Stimulated activated naive CD8-positive, alpha-beta T cell treated with anti-CD3 and anti-CD28 coated beads, Interleukin-15, Interleukin-2, amounts not matched to agents 100 U/mL and 50 U/mL, for 24 hours (primary cell): ENCODE data around the gene MYRFL.
A peak's percentile ranks its signal among the peaks of the same experiment; 100 is the strongest.
"Not testable (repeated sequence)": the region's sequence is repeated elsewhere in the genome, so short reads cannot be mapped to it uniquely, and the experiment has no call there.

ENCODE experiments used
- ATAC-seq: fragments of 150-1000 bp; cut with Tn5 transposase; one replicate; pipeline ENCODE4 v1.10.0; 2021
- DNase-seq: peaks from one replicate; pipeline ENCODE4 v3.0.0; 2021

MYRFL gene

DNA sequence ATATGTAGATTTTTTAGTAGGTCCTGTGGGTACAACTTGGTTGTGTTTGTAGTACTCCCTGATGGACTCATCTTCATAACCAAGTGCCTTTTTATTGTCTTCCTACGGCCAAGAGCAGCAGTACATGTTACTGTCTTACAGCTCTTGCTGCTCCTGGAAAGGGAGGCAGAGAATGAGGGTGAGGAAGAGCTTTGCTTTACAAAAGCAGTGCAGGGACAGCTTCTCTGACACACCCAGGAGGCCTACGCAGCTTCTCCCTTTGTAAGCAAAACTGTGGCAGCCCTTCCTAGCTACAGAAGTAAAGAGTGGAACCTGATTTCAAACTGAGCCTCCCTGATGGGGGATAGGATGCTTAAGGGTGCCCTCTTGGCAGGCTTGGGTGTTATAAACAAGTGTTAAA lies 18.6 kb downstream of the MYRFL start:
- no peak for ATAC-seq
- DNase-seq = no peak

- no peak for DNase-seq
- no peak for ATAC-seq
Measured at GRCh38 chr12:69844416-69844815, 19.4 kb downstream of the MYRFL start.

- ATAC-seq = no peak
Measured at GRCh38 chr12:69844836-69845235, 19.8 kb downstream of the MYRFL start.

DNA sequence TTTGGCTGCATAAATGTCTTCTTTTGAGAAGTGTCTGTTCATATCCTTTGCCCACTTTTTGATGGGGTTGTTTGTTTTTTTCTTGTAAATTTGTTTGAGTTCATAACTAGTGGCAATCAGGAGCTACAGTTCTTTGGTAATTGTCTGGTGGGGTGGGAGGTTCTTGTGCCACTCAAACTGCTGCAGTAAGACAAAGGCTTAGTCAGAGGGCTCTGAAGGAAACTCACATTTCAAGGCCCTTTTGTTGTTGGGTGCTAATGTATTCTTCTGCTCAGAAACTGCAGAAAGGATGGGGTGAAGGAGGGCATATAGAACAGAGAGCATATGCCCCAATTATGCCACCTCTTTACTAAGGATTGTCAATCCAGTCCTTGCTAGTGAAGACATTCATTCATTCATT lies 21.9 kb downstream of the MYRFL start:
- ATAC-seq = no peak
- DNase-seq = no peak

More at GRCh38 chr12:69844836-69845235, 19.8 kb downstream of the MYRFL start:
- no peak for DNase-seq

DNA sequence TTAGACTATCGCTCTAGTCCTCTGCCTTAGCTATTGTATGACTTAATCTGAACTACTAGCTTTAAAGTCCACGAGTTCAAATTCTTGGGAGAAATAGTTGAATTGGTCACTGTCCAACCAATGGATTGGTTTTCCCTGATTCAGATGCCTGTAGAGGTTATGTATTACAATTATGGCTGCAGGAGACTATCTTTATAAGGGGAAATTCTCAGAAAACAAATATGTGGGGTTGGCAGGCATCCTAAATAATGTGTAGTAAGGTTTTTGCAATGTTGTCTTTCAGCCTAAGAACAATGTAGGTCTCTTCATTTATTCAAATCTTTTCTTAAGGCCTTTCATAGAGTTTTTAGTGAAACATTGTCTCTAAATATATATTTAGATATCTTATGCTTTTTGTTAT lies 26.9 kb downstream of the MYRFL start:
- ATAC-seq (no peak), DNase-seq (no peak)

GRCh38 chr12:69853176-69853961 lies 28.3 kb downstream of the MYRFL start:
- not testable (repeated sequence) for ATAC-seq, DNase-seq

DNA sequence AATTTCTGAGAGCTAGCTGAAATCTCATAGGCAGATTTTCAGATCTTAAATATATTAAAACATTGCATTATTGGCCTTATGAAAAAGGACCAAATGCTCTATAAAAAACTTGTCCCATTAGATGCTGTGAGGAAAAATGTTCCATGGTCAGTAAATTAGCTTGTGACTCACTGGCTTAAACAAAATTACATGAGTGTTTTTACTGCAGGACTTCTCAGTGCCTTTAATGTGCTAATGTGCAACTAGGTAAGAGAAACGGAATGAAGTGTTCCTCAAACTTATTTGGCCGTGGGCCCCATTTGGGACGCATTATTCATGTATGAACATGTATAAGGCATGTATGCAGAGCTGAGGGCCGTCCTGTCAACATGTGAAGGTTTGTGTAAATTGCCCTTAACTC lies 41.7 kb downstream of the MYRFL start:
- no peak for ATAC-seq

GRCh38 chr12:69868695-69869094 lies 43.7 kb downstream of the MYRFL start:
- ATAC-seq (no peak), DNase-seq (no peak)

More for the DNA sequence above, 41.7 kb downstream of the MYRFL start:
- DNase-seq = no peak

- no peak for DNase-seq
- no peak for ATAC-seq
Measured at GRCh38 chr12:69872804-69873203, 47.8 kb downstream of the MYRFL start.

DNA sequence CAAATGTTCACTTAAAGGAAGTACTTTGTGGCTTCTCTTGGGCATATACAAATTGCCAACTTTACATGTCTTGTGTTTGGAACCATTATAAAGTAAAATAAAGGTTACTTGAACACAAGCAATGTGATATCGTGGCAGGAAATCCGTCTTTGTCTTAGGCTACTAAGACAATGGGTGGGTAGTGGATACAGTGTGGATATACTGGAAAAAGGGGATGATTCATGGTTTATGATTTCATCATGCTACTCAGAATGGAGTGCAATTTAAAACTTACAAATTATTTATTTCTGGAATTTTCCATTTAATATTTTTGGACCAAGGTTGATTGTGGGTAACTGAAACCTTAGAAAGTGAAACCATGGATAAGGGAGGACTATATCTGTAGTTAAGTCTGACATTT lies 48.4 kb downstream of the MYRFL start:
- DNase-seq = no peak
- ATAC-seq = no peak

GRCh38 chr12:69874606-69875005 lies 49.6 kb downstream of the MYRFL start:
- no peak for DNase-seq
- no peak for ATAC-seq

DNA sequence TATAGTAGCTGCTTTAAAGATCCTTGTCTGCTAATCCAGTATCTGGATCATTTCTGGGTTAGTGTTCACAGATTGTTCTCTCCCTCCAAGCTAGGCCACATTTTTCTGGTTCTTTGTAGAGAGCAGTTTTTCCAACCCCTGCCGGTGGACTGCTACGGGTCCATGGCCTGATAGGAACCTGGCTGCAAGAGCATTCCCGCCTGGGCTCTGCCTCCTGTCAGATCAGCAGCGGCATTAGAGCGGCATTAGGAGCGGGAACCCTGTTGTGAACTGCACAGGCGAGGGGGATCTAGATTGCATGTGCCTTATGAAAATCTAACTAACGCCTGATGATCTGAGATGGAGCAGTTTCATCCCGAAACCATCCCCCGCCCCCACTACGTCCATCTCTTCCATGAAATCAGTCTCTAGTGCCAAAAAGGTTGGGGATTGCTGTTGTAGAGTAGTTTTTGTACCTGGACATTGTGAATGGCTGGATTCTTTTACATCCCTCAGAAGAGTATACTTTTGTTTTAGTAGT lies 50.4 kb downstream of the MYRFL start:
- ATAC-seq = no peak
- DNase-seq = no peak

- peak; percentile 86 for ATAC-seq
- peak; percentile 67 for DNase-seq
Measured at GRCh38 chr12:69879007-69879960, 54.3 kb downstream of the MYRFL start.

DNA sequence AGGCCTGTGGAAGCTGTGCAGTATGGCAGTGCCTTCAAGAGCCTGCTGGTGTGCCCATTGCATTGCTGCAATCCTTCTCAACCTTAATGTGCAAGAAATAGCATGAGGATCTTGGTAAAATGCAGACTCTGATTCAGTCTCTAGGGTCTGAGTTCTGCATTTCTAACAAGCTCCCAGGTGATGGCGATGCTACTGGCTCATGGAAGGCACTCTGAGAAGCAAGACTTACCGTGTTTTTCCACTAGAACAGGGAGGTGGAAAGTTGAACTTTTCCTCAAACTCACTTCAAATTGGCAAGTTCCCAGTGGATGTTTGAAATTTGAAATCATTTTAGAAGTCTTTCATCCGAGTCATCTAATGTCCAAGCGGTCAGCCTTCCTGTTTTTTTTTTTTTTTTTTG lies 55.5 kb downstream of the MYRFL start:
- no peak for DNase-seq
- ATAC-seq = no peak

DNA sequence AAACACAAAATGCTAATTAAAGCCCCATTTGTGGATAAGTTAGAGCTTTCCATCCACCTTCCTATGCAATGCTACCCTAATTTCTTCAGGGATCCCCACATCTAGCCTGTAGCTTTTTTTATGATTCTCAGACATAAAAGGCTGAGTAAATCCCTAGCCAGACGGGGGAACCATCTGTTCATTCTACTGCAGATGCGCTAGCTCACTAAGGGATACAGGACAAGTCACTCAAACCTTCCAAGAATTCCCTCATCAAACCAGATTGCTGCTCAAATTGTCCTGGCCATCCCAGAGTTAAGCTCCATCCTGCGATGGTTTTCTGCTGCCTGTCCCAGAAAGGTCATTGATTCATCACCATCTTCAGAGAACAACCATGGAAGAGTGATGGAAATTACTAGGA lies 56.7 kb downstream of the MYRFL start:
- ATAC-seq = no peak
- no peak for DNase-seq

DNA sequence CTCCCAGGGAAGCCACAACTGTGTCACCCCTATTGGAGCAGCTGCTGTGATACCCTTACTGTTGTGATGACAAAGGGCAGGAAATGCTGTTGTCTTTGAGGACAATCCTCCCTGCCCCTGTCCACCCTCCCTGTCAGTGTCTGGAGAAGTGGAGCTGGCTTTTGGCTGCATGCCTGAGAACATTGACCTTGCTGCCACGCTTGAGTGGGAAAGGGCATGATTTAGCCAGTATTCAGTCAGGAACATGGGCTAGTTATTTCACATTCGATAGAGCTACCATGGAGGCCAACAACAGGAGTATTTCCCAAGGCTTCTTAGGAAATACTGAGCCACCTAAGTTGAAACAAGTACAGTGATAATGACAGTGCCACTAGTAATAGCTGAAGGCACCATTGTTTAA lies 59.4 kb downstream of the MYRFL start:
- ATAC-seq (no peak), DNase-seq (no peak)

- ATAC-seq (no peak), DNase-seq (no peak)
Measured at GRCh38 chr12:69885658-69886057, 60.6 kb downstream of the MYRFL start.

GRCh38 chr12:69886109-69886508 lies 61.1 kb downstream of the MYRFL start:
- ATAC-seq (no peak), DNase-seq (no peak)

DNA sequence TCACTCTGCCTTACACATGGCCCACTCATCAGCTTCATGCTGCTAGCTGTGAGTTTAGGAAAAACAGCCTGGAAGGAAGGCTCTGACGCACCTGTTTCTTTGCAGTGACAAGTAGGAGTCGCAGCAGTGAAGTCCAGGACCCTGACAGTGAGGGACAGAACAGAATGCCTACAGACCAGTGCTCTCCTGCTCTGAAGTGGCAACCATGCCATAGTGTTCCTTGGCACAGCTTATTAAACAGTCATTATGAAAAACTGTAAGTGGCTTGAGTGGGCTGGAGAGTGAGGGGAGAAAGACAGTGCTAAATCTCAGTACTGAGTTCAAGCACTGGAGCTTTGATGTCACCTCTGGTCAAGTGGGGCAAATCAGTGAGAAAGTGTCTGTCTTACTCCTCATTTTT lies 61.7 kb downstream of the MYRFL start:
- ATAC-seq (no peak), DNase-seq (no peak)

GRCh38 chr12:69888901-69889300 lies 63.9 kb downstream of the MYRFL start:
- DNase-seq (no peak), ATAC-seq (no peak)

DNA sequence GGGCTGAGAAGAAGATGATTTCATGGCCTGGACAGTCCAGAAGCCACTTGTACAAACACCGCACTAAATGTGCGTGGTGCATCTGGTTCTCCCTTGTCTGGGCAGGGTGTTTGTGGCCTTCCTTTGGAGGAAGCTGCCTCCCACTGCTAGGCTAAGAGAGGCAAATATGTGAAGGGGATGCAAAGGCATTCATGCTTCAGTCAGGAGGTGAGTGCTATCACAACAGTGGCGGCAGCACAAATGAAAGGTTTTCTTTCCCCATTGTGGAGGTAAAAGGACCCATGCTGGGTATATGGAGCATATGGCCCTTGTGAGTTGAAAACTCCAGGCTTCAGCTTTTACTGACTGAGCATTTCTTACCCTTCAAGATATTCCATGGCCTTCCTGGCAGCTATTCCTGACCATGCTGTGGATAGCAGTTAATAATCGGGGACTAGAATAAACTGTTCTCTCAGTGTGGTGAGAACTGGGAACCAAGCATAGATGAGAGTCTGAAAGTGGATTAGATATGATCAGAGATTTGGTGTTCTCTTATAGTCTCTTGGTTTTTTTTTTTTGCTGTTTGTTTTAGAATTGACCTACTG lies 69.9 kb downstream of the MYRFL start:
- no peak for DNase-seq
- ATAC-seq = no peak

DNA sequence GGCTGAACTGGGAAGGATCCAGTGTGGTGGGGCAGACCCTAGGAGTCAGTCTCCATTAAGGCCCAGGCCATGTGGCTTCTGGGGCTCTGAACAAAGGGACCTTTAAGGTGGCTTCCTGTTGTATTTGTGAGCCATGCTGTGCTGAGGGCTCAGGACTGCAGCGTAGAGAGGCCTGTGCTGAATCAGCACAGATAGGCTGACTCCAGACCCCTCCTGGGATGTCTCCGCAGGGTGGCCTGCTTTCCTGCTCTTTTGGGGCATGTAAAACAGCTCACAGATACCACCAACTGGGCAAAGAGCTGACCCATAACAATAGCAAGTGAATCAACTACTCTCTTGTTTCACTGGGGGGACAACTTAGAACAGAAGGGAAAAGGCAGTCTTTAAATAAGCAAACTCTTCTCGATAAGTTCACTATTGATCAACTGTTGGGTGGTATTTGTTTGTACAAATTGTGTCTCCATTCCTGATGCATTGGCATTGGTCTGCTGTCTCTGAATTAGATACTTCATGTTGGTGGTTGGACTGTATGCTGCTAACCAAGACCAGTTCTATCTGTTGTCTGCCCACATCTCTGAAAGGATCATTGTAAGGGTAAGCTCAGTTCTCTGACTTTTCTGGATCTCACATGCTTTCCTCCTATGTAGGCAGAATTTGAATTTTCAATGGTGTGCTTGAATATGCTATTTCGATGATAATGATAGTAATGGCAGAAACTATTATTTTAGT lies 71.8 kb downstream of the MYRFL start:
- ATAC-seq = peak; percentile 17

More for the DNA sequence above, 71.8 kb downstream of the MYRFL start:
- no peak for DNase-seq
